HK-2 (cell line): ENCODE measurements around the gene GOLGA7B.
A peak's percentile ranks its signal among the peaks of the same experiment; 100 is the strongest.

ENCODE experiments used
- DNase-seq: peaks from one replicate; pipeline ENCODE4 v3.0.0-alpha.2; 2018; ENCODE audit not compliant: unreplicated experiment

The GOLGA7B gene

DNA sequence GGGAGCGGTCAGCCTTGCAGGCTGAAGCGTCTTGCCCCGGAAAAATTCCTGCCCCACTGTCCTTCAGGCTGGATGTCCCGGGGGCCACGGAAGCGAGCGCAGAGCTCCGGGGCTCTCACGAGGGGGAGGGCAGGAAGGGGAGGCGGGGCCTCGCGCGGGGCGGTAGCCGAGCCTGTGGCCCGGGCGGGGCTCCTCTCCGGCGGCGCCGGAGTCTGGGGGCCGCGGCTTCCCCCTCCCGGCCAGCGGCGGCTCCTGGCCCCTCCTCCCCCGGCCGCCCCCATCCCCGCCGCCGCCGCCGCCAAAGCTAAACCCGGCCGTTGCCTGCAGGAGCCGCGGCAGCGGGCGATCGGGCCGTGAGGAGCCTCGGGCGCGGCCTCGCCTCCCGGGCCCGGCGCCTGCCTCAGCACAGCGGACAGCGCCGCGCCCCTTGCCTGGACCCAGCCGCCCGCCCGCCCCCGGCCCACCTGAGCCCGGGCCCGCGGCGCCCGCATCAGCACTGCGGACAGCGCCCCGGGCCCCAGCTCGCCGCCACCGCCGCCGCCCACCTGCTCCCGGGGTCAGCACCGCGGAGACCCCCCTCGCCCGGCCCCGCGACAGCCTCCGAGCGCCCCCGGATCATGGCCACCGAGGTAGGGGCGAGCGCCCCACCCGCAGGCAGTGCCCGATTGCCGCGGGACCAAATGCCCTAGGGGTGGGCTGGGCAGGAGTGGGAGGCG lies at the start of gene GOLGA7B:
Gene GOLGA7B (plus strand): TSS at position 157 of the 716 bp plus-strand sequence. CDS start 461 bp downstream, at position 618.
- DNase-seq, result peak; percentile 56

DNA sequence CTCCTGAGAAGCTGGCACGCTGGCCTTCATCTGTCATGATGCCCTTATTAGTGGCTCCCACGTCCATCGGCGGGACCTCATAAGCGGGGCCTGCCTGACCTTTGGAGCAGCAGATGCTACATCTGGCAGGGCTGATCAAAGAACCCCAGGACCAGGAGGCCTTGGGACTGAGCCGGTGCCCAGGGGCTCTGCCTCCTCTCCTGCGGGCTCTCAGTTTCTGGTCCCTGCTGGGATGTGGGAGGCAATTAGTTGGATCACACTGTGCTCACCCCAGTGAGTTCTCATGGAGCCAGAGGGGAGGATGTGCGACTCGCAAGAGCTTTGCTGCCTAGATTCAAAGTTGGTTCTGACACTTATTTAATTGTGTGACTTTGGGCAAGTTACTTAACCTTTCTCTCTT lies 49.2 kb upstream of the GOLGA7B start:
- DNase-seq, result no peak

DNA sequence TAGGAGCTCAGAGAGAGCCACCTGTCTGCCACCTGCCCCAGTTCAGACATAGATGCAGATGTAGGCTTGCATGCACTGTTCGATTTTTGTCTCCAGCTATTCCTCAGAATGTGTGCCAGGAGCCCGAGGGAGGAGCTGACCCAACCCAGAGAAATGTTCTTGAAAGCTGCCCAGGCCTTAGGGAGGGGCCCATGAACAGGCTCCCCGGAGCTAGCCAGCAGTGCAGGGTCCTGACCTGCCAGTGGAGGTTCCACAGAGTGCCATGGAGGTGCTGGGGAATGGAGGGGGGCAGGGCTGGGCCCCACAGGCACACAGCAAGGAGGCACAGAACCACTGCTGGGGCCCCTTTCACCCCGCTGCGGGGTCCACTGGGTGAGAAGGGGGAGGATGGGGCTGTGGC lies 48.2 kb upstream of the GOLGA7B start:
- DNase-seq, result no peak

DNA sequence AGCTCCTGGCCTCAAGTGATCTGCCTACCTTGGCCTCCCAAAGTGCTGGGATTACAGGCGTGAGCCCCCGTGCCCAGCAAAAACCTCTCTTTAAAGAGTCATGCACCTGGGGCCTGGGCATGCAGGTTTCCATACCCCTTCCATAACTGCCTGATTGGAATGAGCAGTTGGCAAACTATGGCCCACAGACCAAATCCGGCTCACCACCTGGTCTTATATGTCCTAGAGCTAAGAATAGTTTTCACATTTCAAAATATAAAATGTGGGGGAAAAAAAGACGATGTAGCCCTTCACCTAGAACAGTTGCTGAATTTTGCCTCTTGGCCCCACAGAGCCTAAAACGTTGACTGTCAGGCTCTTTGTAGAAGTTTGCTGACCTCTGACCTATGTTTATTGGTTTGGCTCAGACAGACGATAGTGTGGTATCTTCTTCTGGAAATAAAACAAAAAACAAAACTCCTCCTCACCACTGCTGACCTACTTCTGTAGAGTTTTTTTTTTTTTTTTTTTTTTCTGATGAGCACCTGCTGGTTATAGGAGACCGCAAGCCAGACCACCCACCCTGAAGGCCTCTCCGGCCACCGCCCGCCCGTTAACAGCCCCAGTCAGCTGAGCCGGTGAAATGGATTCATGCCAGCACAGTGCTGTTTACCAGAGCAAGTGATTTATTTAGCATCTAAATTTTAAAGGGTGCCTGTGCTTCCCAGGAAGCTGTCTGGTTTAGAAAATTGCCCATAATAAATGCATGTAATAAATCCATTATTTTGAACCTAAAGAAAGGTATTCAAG lies 44.4 kb upstream of the GOLGA7B start:
- no peak for DNase-seq

DNA sequence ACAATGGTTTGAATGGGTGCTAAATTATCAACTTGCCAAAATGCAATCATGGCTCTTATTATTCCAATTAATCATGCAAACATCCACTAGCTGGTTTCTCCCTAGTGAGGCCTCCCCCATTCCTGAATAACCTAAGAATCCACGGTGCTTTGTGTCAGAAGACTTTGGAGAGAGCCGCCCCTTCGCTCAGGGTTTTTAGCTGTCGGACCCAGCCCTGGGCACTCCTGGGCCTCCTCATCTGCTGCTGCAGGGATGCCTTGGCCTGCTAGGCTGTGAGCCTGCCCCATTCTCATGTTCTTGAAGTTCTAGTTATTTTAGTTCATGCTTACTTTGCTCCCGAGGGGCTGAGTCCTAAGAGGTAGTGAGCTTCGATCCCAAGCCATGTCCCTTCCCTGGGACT lies 43.7 kb upstream of the GOLGA7B start:
- no peak for DNase-seq

DNA sequence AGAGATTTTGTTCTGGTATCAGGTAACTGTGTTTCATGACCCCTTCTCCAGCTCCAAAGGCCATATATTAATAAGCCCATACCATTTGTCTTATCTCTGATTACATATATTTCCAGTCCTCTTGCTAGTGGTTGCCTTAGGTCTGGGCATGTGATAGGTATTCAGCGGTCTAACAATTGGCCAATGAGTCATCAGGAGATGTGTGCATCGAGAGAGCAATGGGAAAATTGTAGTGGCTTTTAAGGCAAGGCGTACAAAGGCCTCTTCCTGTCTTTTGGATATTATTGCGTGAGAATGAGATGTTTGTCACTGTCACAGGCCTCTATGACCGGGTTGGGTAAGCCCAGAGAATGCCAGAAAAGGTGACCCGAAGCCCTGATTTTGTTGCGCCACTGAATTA lies 39.2 kb upstream of the GOLGA7B start:
- DNase-seq, result peak; percentile 33

DNA sequence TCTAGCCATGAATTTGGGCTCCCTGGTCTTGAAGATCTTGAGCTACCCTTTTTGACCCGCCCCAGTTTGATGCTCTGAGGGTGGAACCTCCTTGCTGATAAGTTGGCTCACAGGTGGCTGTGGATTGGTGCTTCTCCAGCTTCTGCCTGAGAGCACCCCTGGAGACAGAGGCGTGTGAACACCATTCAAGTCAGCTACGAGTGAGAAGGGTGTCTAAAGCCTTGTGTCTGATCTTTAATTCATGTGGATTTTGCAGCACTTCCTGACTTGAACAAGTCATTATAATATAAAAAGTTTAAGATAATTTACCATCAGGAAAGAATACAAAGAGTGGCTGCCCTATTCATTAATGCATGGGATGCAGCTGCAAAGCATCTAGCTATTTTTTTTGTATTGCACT lies 37.7 kb upstream of the GOLGA7B start:
- no peak for DNase-seq

DNA sequence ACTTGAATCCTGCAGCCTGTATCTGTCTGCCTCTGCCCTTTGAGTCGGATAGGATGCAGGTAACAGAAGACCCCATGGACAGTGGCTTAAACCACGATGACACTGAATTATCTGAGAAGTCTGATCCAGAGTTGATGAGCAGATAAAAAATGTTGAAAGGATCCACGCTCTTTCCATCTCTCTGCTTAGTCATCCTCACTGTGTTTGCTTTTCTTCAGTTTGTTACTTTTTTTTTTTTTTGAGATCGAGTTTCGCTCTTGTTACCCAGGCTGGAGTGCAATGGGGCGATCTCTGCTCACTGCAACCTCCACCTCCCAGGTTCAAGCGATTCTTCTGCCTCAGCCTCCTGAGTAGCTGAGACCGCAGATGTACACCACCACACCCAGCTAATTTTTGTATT lies 36.9 kb upstream of the GOLGA7B start:
- no peak for DNase-seq

DNA sequence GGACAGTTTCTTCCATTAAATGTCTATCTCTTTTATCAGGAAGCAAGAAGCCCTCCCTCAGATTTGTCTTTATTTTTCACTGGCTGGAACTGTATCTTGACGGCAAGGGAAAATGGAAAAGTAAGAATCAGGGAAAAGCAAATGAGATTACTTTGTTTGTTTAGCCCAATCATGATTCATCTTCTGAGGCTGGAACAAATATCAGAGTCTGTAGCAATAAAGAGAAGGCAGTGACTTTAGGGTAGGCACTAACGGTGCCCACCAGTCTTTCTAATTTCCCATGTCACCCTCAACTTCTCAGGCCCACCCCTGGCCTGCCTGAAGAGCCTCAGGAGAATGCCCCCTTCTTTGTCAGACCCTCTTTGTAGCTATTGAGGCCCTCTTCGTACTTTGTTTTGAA lies 36.3 kb upstream of the GOLGA7B start:
- no peak for DNase-seq

DNA sequence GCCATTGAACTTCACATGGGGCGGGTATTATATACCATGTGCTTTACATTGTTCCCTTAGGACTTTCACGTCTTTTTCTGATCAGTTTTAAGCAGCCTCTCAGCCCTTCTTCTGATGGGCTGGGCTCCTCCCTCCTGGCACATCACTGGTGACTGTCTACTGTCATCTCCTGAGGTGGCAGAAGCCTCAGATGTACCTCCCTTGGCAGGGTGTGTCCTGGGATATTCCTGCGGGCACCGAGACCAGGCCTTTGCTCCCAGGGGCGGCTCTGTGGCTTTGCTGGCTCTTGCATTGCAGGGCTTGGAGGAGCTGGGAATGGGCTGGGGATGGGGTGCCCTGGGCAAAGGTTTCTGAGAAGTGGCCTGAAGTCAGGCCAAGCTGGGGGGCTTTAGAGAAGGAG lies 34.6 kb upstream of the GOLGA7B start:
- DNase-seq, result no peak

DNA sequence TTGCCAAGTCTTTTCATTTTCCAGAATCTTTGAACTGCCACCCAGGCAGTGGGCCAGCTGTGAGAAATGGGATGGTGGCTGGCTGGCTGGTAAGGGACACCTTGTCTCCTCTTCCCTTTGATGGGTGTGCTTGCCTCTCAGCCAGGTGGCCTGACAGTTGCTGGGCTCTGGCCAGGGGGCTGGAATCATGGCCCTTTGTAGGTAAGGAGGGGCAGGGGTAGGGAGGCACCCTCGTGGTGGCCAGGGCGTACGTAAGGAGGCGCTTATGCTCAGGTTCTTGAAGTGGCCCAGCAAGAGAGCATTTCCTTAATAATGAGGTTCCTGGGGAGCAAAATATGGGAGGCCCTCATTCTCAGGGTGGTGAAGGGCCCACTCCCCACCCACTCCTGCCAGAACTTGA lies 33.0 kb upstream of the GOLGA7B start:
- no peak for DNase-seq

DNA sequence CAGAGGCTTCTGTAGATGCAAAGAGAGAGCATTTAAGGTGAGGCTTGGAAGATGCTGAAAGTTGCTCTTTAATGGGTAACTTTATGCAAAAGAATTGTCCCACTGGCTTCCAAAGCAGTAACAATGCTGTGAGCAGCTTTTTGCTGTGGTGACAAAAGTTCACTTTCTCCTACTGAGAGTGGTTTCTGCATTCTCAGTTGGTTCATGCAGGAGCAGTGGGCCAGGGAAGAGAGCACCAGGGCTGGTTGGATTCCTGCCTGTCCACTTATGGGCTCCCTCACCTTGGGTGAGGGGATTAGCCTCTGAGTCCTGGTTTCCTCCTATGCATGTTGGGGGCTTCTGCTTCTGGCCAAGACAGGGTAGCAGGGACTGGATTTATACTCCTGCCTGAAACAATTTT lies 31.1 kb upstream of the GOLGA7B start:
- DNase-seq, result no peak

DNA sequence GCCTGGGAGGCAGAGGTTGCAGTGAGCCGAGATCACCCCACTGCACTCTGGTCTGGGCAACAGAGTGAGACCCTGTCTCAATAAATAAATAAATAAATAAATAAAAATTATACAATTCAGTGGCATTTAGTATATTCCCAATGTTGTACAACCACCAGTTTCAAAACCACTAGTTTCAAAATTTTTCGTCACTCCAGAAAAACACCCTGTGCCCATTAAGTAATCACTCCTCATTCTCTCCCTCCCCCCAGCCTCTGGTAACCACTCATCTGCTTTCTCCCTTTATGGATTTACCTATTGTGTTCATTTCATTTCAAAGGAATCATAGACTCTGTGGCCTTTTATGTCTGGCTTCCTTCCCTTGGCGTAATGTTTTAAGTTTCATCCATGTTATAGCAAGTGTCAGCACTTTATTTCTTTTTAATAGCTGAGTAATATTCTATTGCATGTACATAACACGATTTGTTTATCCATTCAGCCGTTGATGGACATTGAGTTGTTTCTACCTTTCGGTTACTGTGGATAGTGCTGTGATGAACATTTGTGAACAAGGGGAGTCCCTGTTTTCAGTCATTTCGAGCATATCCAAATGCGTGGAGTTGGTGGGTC lies 29.4 kb upstream of the GOLGA7B start:
- no peak for DNase-seq

DNA sequence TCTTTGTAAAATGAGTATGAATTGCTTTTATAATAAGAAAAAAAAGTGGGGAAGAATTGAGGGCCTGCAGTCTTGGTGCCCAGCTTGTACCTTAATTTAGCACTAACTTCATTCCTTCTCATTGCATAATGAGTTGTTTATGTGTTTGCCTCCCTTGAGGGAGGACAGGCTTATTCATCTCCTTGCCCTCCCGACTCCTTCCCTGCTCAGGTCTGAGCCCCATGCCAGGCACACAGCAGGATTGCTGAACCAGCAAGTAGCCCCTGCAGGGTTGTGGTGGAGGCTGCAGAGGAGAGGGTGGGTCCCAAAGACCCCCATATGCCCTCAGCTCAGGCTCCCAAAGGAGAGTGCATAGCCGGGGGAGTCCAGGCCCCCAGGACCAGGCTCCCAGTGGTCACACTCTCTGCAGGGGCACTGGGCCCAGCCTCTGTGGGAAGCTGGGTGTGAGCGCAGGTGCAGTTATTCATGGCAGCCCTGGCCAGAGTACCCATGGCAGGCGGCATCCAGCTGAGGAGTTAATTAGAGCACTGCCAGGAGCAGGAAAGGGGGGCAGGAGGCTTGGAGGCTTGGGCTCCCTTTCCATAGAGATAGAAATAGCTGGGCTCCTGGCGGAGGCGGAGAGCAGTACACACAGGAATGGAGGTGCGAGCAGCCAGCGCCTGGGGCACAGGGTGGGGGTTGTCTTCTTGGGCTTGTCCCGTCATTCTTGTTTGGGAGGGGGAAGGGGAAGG lies 28.2 kb upstream of the GOLGA7B start:
- no peak for DNase-seq

DNA sequence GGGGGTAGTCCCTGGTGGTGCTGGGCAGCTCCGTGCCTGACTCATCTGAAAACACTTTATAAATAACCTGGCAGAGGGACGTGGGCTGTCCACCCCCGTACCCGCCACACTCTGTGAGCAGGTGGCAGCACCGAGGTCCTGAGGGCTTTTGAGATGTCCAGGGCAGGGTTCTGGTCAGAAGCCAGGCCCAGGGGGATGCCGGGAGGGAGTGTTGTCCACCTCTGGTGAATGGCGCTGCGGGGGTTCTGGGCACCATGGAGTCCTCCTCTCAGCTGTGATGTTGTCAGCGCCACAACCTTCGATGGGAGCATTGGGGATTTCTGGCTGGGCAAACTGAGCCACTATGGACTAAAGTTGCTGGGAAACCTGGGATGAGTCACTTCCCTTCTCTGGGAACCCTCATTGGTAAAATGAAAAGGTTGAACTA lies 27.4 kb upstream of the GOLGA7B start:
- DNase-seq, result peak; percentile 61

DNA sequence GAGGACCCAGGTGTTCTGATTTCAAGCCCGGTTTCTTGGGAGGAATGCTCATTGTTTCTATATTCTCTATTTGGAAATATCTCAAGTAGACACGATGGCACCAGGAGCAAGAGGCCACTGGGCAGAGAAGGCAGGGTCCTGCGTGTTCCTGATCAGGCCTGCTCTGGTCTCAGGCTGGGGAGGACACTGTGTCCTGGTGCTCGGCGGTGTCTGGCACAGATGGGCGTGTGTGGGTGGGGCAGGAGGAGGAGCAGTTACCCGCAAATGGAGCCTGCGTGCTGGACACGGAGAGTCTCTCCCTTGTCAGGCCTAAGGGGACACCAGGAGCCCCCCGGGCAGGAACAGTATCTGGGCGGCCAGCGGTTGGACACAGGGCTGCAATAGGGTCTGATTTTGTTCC lies 25.9 kb upstream of the GOLGA7B start:
- DNase-seq, result no peak

DNA sequence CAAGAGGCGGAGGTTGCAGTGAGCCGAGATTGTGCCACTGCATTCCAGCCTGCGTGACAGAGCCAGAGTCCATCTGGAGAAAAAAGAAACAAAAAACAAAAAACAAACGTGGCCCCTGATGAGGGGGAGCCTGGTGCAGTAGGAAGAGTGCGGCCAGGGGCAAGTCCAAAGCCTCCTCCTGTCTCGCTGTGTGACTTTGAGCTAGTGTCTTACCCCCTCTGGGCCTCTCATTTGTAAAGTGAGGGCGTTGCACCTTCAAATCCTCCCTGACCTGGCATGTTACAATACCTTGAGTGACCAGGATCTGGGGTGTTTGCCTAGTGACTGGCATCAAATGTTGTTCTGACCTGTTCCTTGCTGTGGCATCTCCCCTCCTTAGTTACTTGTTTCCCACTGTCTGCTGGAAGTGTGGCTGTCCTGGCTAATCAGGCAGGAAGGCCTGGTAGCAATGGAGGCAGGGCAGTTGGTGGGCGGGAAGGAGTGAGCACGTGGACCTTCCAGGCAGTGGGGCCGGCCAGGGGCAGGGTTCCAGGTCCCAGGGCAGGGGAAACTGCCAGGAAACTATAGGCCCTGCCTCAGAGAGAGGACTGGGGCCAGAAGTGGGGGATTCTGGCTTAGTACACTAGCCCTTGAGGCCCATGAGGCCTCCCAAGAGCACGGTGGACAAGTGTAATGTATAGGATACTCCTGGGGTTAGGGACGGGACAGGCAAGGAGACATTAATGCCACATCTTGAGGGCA lies 24.5 kb upstream of the GOLGA7B start:
- DNase-seq, result no peak

DNA sequence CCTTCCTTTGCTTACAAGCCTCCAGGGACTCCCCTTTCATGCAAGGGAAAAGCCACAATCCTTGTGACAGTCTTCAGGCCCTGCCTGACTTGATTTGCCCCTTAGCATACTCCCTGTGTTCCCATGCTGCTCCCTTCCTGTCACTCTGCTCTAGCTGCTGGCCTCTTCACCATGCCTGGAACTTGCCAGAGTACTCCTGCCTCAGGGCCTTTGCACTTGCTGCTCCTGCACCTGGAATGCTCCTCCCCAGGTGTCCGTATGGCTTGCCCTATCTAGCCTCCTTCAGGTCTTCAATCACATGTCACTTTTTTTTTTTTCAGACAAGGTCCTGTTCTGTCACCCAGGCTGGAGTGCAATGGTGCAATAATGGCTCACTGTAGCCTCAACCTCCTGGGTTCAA lies 22.8 kb upstream of the GOLGA7B start:
- no peak for DNase-seq

DNA sequence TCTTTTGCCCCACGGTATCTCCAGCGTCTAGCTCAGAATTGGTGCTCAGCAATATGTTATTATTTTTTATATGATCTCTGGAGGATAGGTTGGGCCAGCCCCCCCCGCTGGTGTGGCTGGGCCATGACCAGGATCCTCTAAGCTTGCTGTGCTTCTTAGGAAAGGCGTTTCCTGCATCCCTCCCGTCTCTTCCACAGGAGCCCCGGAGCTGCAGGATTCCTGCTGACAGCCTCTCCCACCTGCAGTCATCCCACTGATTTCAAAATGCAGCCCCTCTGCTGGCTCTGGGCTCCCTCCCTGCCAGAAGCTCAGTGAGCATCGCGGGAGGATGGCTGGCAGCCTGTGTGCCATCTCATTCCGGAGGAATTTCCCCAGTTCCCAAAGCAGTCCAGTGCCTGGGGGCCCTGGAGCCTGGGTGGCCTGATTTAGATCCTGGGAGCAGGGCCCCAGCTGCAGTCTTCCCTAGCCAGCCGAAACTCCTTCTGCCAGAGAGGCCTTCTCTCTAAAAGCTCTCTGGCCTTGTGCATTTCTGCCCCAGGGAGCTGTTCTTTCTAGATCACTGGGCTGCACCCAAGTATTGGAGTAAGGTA lies 21.8 kb upstream of the GOLGA7B start:
- no peak for DNase-seq

DNA sequence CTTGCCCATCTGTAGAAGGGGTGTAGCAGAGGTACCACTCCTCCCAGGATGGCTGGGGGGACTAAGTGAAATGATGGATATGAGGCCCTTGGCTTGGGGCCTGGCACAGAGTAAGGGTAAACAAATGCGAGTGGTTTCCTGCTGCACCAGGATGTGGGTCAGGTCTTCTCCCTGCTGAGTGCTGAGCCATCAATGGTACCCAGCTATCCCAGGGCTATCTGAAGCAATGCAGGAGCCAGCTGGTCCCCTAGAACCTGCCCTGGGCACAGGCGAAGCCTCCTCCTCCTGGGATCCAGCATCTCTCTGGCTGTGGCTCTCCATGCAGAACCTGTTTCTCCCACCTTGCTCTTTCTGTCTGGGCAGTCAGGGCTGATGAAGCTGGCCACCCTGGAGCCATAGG lies 20.9 kb upstream of the GOLGA7B start:
- DNase-seq, result no peak

DNA sequence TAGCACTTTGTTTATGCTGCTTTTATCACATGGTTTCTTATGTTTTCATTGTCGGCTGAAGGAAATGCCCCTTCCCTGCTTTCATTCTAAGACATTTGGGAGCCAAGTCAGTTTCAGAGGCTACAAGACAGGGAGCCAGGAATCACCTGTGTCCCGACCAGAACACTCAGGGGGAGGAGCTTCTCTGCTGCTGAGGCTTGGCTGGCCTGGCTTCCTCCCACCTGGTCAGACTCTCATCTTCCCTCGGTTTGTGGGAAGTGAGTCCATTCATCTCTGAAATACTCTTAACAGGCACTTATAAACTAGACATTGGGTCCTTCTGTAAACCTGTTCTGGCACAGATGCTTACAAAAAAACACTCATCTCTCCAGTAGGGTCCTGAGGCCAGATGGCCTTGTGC lies 19.6 kb upstream of the GOLGA7B start:
- no peak for DNase-seq
